ENCODE results near the gene WNT7B. TPM values are rescaled to one million over a fixed set of nuclear protein-coding genes. Genes with fewer than 3 reads are reported as not detected.

Gene WNT7B
- polyA plus RNA-seq, 1 of the 3 experiments (the other 2 are of a cell fraction) = 0.13 TPM

DNA sequence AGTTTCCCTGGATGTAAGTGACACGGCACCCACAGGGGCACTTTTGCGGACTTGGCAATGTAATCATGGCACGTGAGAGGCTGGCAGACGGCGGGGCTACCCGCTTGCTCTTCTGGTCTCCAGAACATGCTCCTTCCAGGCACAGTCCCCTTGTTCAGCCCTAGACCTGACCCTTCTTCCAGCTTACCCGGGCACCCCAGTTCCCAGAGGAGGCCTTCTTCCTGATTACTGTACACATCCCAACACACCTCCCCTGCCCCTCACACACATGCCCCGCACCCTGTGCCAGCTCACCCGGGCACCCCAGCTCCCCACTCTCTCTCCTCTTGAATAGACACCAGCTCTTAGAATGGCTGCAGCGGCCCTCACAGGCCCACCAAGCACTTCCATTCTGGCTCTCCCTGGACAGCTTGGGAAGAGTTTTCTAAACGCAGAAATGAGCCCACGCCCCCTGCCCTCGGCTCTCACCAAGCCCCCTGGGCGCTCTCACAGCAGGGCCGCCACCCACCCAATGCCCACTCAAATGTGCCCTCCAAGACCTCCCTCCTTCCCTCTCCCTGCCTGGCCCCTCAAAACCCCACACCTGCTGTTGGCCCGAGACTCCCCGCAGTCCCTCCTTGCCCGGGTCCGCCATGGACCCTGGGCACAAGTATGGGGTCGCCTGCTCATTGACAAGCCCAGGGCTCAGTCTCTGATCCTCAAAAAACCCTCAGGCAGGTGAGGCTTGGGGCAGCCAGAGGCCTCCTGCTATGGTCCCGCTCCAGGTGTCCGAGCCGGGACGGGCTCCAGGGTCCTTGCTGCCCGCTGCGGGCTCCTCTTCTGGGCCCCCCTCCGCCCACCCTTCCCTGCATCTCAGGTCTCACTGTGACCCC lies 88.5 kb downstream of the WNT7B start:
- Histone ChIP-seq H2AFZ (ENCODE audit: low read depth) (no peak overlapping the region), H3K36me3 (replicated peaks in 1 of 2; ENCODE audit: control insufficient read depth in 1 of 2, insufficient read depth in 2 of 2, low read length in 1 of 2) (no peaks in the 10 kb centered on the region), H3K4me2 (no peak overlapping the region), H3K9me2 (no peaks in the 10 kb centered on the region), H3K27me3 (ENCODE audit: insufficient read depth) (no peaks in the 10 kb centered on the region), H3K9me3 (no peaks in the 10 kb centered on the region), H3K27ac (ENCODE audit: low read depth in 2 of 2, low read length in 1 of 2) (no peak overlapping the region), H3K4me1 (ENCODE audit: control insufficient read depth in 1 of 2, insufficient read depth in 2 of 2, low read depth in 1 of 2, low read length in 1 of 2) (peaks cover 0 to 24% of the 10 kb centered on the region in 2 experiments; a peak in 1 of 4 replicates), H4K20me1 (ENCODE audit: insufficient read depth) (no peaks in the 10 kb centered on the region), H3K4me3 (ENCODE audit: low read depth in 2 of 2, low read length in 1 of 2) (no peak overlapping the region), H3F3A (replicated peaks; ENCODE audit: insufficient read depth) (no peaks in the 10 kb centered on the region), H3K79me2 (ENCODE audit: insufficient read depth) (no peaks in the 10 kb centered on the region), H3K9ac (no peak overlapping the region)
- TF ChIP-seq NRF1 (IDR thresholded peaks at IDR 0.05; ENCODE audit: low read depth, low read length) = no peak
- no peak for TF ChIP-seq POLR2AphosphoS5 (IDR thresholded peaks at IDR 0.05; ENCODE audit: low read depth, low read length)
- TF ChIP-seq RAD21 (IDR thresholded peaks at IDR 0.05; ENCODE audit: low read length) = no peak
- TF ChIP-seq MEF2A (IDR thresholded peaks at IDR 0.05; ENCODE audit: borderline replicate concordance, low read depth) = no peak
- ChIA-PET POLR2A (no interaction called here), CTCF (interaction anchor here (1.1 kb wide), 1 partner anchor 310 kb away, joined by 3 read pairs; no protein-coding TSS in a partner anchor)
- no peak for DNase-seq
- 84% methylated on average over 17 of the region's 27 CpGs for WGBS (ENCODE audit: low lambda C conversion rate)

- Histone ChIP-seq H3K4me2 (no peak overlapping the region), H2AFZ (ENCODE audit: low read depth) (no peak overlapping the region), H3K27me3 (ENCODE audit: insufficient read depth) (no peaks in the 10 kb centered on the region), H3K9me2 (no peaks in the 10 kb centered on the region), H3K9ac (no peak overlapping the region), H3K4me3 (ENCODE audit: low read depth in 2 of 2, low read length in 1 of 2) (no peak overlapping the region), H3K36me3 (replicated peaks in 1 of 2; ENCODE audit: control insufficient read depth in 1 of 2, insufficient read depth in 2 of 2, low read length in 1 of 2) (no peaks in the 10 kb centered on the region), H3K27ac (ENCODE audit: low read depth in 2 of 2, low read length in 1 of 2) (no peak overlapping the region; a peak in 1 of 4 replicates), H3F3A (replicated peaks; ENCODE audit: insufficient read depth) (no peaks in the 10 kb centered on the region), H4K20me1 (ENCODE audit: insufficient read depth) (no peaks in the 10 kb centered on the region), H3K79me2 (ENCODE audit: insufficient read depth) (no peaks in the 10 kb centered on the region), H3K4me1 (ENCODE audit: control insufficient read depth in 1 of 2, insufficient read depth in 2 of 2, low read depth in 1 of 2, low read length in 1 of 2) (peaks cover 0 to 24% of the 10 kb centered on the region in 2 experiments; a peak in 1 of 4 replicates), H3K9me3 (no peaks in the 10 kb centered on the region)
- POLR2A ChIA-PET = no interaction called here
- WGBS (ENCODE audit: low lambda C conversion rate) = 89% methylated on average over 13 of the region's 22 CpGs
- TF ChIP-seq TAF1 (IDR thresholded peaks at IDR 0.05; ENCODE audit: borderline replicate concordance, low read depth, low read length) (no peak), EP300 (IDR thresholded peaks at IDR 0.05; ENCODE audit: borderline replicate concordance in 1 of 2, low read depth in 1 of 2, low read length in 1 of 2) (no peak), FOXM1 (IDR thresholded peaks at IDR 0.05; ENCODE audit: low read depth) (no peak)
- TF ChIP-seq, protein P1, sequence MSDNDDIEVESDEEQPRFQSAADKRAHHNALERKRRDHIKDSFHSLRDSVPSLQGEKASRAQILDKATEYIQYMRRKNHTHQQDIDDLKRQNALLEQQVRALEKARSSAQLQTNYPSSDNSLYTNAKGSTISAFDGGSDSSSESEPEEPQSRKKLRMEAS (IDR thresholded peaks at IDR 0.05; ENCODE audit: low read depth) = no peak
- CTCF ChIA-PET = interaction anchor here (1.1 kb wide), 1 partner anchor 309 kb away, joined by 3 read pairs; no protein-coding TSS in a partner anchor
- no peak for DNase-seq
Observed at GRCh38 chr22:45887202-45888131, 89.5 kb downstream of the WNT7B start.

DNA sequence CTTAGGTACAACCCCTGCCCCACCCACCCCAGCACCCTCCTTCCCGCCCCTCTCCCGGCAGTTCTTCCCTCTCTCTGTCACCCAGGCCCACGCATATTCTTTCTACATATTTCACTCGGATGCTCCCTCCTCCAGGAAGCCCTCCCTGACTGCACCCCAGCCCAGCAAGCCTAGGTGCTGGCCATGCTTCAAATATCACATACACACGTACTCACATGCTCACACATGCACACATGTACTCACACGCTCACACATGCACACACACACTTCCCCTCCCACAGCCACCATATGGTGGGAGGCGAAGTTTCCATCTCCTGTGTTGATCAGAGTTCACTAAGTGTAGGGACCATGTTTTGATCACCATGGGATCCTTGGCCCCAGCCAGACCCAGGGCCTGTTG lies 90.4 kb downstream of the WNT7B start:
- no peaks in the 10 kb centered on the region for H3F3A ChIP-seq (replicated peaks; ENCODE audit: insufficient read depth)
- H3K9me3 ChIP-seq = no peaks in the 10 kb centered on the region
- no peaks in the 10 kb centered on the region for H3K36me3 ChIP-seq (replicated peaks in 1 of 2; ENCODE audit: control insufficient read depth in 1 of 2, insufficient read depth in 2 of 2, low read length in 1 of 2)
- TF ChIP-seq JUND (IDR thresholded peaks at IDR 0.05) = no peak
- TF ChIP-seq TEAD4 (IDR thresholded peaks at IDR 0.05; ENCODE audit: borderline replicate concordance, insufficient read depth) = no peak
- TF ChIP-seq FOXM1 (IDR thresholded peaks at IDR 0.05; ENCODE audit: low read depth) = no peak
- TF ChIP-seq MXI1 (IDR thresholded peaks at IDR 0.05; ENCODE audit: low read depth, low read length) = no peak
- no peak for TF ChIP-seq CTCF (IDR thresholded peaks at IDR 0.05)
- TF ChIP-seq GABPA (IDR thresholded peaks at IDR 0.05; ENCODE audit: low read depth) = no peak
- TF ChIP-seq YY1 (IDR thresholded peaks at IDR 0.05; ENCODE audit: low read depth) = no peak
- peaks cover 0 to 24% of the 10 kb centered on the region in 2 experiments; a peak in 1 of 4 replicates for H3K4me1 ChIP-seq (ENCODE audit: control insufficient read depth in 1 of 2, insufficient read depth in 2 of 2, low read depth in 1 of 2, low read length in 1 of 2)
- H2AFZ ChIP-seq (ENCODE audit: low read depth) = no peak overlapping the region
- H3K79me2 ChIP-seq (ENCODE audit: insufficient read depth) = no peaks in the 10 kb centered on the region
- ChIA-PET CTCF (no interaction called here), POLR2A (no interaction called here)
- no peak overlapping the region for H3K27ac ChIP-seq (ENCODE audit: low read depth in 2 of 2, low read length in 1 of 2)
- H3K9ac ChIP-seq = no peak overlapping the region
- 82% methylated on average over 7 of the region's 7 CpGs for WGBS (ENCODE audit: low lambda C conversion rate)
- no peaks in the 10 kb centered on the region for H3K9me2 ChIP-seq
- no peak overlapping the region for H3K4me3 ChIP-seq (ENCODE audit: low read depth in 2 of 2, low read length in 1 of 2)
- no peak overlapping the region for H3K4me2 ChIP-seq
- no peak for DNase-seq
- no peaks in the 10 kb centered on the region for H3K27me3 ChIP-seq (ENCODE audit: insufficient read depth)
- no peaks in the 10 kb centered on the region for H4K20me1 ChIP-seq (ENCODE audit: insufficient read depth)
